ENCODE measurements around the gene BRD9.

GRCh38 chr5:933251-933861, 40.8 kb upstream of the BRD9 start:
- no peak for TF ChIP-seq POLR2A (IDR thresholded peaks at IDR 0.05; ENCODE audit: low read depth, low read length)
- TF ChIP-seq CTCF (IDR thresholded peaks at IDR 0.05; ENCODE audit: extremely low read depth in 1 of 2, insufficient read depth in 1 of 2, low read depth in 1 of 2, low read length in 2 of 2): no peak

Data from endothelial cell of umbilical vein (primary cell).